Stimulated activated CD4-positive, alpha-beta T cell treated with anti-CD3 and anti-CD28 coated beads, TNF-alpha, amount 100 ng/mL, for 24 hours (primary cell): Measurements from ENCODE around the gene PSAPL1.

Source experiments
- DNase-seq, 3 experiments: peaks; one replicate each; pipeline ENCODE4 v3.0.0-alpha.2; 2020; ENCODE audit warnings: low read depth in 3 of 3

PSAPL1 gene

DNA sequence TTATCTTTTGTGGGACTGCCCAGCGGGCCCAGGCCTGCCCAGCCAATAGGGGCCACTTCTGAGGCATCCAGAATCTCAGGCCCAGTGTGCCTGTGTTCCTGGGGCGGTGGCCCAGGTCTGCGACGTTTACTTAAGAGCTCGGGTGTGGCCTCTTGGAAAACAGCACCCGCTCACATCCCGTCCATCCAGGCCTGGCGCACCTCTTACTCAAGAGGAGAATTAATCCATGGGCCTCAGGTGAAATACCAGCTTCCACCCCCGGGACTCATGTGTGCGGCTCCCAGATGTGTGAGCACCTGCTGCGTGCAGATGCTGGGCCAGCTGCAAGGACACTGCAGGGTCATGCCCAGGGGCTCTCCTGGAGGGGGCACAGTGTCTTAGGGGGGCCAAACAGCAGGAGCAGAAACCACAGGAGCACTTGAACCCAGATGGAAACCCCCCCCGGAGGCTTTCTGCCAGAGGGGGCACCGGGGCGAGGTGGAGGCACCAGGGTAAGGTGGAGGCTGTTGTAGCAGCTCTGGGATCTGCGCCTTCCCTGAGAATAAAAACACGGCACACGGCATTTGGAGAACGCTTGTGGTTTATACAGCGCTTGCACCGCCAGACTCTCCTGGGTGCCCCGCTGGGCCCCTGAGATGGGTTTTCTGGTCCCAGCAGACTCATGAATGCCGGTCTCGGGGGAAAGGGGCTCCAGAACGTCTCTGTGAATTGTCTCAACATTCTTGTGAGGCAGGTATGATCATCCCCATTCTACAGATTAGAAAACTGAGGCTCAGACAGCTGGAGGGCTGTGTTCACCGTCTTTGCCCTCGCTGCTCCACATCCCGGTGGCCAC, 2.8 kb downstream of the PSAPL1 start:
- DNase-seq, result no peak

DNA sequence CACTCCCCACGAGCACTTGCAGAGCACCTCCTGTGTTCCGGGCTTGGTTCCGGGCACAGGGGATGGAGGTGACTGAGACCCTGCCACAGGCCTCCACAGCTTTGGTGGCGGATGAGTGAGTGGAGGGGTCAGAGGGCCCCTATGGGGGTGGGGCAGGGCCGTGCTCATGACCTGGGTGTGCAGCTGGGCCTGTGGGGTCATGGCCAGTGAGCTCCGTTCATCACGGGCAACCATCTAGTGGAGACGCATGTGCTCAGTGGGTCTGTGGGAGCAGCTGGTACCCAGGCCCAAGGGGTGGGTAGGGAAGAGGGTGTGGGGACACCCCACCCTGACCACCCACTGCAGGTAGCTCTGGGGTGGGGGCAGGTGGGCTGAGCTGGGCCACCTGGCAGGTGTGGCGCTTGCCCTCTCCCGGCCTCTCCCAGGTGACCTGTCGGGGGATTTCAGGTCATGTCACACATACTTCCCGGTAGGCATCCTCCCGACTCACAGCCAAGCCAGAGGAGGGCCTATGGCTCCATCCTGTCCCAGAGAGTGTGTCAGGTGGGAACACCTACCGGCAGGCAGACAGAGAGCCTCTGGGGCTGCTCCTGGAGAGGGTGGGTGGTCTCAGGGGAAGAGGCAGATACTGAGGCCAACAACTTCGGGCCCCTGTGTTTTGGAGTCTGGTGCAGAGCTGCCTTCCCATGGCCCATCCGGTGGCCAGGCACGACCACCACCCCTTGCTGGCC, 3.6 kb downstream of the PSAPL1 start:
- DNase-seq, result no peak

DNA sequence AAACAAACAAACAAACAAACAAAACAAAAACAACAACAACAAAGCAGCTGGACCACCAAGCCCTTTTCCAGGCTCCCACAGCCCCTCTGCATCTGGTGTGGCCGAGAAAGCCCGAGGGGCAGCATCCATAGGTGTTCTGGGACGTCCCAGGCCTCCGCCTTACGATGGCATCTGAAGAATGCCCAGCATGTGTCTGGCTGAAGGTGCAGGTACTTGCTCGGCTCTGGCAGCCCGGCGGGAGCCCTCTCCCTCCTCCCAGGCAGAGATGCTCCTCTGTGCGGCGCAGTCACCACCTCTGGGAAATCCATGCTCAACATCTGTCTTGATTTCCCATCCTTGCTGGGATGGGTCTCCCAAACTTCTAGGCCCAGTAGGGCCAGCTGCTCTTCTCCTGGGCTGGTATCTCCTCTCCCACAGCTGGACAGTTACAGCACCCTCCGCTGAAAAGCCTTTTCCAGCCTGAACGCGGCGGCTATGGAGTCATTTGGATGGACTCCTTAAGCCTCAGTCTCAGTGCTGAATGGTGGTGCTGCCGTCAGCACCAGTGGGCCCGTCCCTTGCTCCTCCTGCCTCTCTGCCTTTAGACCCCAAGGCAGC, 4.3 kb downstream of the PSAPL1 start:
- DNase-seq, result no peak

DNA sequence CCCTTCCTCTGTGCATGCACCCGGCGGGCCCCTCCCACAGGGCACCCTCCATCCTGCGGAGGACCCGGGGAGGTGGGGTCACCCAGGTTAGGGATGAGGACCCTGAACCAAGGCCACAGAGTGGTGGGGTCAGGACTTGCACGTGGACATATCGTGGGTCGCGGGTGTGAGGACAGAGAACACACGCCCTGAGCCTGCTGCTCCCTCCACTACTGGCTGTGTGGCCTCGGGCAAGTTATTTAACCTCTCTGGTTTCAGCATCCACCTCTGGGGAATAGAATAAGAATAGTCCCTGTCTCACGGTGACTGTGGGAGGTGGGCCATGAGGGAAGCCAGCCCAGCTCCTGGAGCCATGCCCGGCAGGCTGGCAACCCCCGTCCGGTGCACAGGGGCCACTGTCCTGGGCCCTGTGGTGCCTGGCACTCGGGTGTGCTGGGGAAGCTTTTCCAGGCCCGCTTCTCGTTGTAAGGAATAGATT, 5.1 kb downstream of the PSAPL1 start:
- no peak for DNase-seq

DNA sequence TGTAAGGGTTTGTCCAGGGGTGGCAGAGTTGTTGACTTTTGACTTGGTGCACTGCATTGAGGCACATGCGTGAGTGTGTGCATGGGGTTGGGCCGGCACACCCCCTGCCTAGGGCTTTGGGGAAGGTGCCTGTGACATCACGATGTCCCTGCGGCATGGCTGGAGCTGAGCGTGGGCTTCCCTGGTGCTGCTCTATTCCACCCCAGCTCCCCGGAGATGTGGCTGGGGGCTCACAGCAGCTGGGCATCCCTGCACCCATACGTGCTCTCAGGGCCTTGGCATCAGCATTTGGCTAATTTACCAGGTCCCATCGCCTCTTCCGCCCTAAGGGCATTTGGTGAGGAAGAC, 5.7 kb downstream of the PSAPL1 start:
- no peak for DNase-seq

DNA sequence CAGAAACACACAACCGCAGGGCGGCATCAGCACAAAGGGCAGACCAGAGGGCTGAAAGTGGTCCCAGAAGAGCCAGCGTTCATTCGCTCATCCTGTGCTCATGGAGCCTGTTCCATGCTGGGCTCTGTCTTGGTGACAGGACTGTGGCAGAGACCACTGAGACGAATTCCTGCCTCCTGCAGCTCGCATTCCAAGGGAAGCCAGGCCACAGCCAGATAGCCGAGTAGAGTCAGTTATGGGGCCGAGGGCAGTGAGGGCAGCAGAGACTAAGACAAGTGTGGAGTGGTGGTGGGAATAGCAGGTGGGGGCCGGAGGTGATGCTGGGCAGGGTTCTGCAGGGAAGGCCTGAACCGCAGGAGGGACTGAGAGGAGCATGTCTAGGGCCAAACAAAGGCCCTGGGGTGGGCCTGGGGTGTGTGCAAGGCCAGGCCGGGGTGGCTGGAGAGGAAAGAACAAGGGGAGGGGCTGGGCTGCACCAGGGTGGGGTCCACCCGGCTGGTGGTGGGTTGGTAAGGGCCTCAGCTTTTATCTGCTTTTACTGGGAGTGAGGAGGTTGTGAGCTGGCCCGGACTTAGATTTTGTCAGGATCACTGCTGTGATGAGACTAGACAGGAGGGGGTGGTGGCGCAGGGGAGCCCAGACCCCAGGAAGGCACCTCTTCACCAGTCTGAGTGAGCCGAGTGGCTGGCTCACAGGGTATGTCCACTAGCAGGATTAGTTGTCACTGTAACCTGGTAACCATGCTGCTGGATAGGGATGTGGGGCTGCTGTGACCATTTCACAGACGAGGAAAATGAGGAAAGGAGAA, 6.3 kb downstream of the PSAPL1 start:
- no peak for DNase-seq

DNA sequence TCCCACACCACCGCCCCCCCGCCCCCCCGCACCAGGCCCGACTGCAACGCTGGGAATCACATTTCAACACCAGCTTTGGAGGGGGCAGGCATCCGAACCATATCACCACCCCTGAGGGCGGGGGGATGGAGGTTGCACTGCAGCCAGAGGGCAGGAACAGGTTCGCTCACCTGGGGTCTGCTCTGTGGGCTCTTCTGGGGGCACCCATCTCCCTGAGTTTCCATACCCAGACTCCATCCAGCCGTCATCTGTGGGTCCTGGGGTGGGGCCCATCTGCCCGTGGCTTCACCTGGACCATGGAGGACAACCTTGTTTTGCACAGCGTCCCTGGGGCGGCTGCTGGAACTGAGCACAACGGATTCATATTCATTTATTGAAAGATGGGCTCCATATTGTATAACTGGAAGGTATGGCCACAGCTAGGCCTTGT, 6.9 kb downstream of the PSAPL1 start:
- DNase-seq, result no peak

DNA sequence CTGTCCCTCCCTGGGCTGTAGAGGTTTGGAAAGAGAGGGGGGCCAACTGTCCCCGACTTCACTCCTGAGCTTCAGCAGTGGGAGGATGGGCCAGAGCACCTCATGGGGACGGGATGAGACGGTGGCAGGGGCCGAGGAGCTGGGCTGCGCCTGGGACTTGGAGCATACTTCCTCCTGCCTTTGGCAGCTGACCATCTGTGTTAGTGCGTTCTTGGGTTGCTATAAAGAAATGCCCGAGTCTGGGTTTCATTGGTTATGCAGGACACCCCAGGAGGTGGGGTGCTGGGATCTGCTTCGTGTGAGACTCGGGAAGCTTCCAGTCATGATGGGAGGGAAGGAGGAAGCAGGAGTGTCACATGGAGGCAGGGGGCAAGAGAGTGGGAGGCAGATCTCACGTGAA, 7.4 kb downstream of the PSAPL1 start:
- DNase-seq, result no peak

DNA sequence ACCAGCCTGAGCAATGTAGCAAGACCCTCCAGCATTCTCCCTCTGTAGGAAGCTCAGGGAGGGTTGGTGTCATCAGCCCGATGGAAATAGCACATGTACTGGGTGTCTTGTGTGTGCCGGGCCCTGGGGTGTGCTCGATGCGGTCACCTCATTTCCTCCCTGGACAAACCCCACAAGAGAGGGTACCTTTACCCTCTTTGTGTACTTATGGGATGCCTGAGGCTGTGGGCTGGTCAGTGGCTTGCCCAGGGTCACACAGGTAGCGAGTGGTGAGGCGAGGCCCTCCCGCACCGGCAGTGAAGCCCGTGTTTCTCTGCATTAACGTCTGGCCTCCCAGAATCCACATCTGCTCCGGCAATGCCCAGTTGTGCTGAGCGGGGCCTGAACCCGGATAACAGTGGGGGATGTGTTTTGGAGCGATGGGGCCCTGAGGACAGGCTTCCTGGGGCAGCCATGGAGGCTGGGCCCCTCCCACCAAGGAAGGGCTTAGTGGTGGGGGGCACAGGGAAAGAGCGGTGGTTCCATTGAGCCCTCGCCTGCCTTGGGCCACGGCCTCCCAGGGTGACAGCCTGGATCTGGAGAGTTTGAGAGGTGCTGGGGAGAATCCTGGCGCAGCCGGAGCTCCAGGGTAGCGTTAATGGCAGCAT, 8.1 kb downstream of the PSAPL1 start:
- no peak for DNase-seq

DNA sequence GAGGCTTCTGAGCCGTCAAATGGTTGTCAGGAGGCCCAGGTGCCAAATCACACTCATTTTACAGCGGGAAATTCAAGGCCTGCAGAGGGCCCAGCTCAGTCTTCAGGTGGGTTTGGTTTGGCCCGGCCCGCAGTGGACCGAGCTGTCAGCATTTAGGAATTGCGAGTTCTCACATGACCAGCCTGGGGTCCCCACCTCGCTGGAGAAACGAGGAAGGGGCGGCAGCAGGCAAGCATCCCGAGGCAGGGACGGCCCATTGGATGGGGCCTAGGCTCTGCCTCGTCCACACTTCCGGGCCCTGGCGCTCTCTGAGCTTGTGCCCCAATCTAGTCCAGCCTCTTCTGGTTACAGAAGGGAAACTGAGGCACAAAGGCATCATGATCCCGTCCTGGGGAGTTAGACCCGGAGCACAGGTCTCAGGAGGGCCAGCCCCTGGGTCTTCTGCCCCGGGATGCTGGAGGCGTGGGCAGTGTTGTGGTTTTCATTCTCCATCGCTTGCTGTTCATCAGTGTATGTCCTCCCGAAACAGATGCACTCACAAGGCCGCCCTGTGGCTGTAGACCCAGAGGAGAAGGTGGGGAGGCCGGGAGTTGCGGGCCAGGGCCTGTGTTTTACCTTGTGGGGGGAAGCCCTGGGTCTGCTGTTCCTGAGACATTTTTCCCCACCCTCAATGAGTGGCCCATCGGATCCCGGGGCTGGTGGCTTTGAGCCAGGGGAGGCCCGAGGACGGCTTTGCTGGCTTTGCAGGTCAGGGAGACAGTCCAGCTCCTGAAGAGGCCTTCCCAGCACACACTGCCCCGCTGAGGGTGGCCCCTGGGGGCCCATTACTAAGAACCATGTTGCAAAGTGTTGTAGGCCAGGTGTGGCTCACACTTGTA, 8.9 kb downstream of the PSAPL1 start:
- no peak for DNase-seq

DNA sequence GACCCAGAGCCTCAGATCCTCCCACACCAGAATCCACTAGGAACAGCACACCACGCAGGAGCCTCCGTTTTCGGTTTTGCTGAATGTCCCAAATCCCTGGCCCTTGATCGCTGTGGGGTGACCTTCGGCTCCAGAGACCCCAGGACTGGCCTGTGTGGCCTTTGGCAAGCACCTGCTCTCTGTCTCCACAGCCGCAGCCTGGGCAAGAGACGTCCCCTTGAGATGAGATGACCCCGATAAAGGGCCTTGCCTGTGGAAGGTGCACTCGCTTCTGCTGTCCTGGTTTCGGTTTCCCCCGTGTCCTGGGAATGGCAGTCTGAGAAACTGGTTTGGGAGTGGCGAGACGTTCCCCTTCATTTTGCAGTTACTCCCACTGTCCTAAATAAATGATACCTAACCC, 9.6 kb downstream of the PSAPL1 start:
- no peak for DNase-seq

DNA sequence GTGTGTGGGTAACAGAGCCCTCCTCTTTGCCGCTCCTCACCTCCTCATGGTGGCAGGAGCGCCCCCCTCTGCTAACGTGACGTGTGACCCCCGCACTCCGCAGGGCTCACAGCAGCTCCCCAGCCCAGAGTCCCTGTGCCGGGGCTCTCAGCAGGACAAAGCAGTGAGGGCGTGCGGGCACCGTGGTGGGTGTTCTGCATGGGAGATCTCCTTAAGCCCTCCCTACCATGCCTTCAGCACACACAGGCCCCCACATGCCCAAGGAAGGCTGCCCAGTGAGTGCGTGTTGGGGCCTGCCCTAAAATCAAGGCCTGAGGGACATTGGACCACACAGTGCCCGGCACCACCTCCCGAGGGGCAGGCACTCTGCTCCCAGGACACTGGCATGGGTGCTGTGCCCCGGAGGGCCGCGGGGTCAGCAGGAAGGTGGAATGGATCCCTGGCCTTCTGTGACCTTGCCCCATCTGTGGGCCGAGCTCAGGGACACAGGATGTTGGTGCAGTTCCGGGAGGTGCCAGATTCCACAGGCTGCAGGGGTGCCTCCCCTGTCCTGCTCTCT, 10.1 kb downstream of the PSAPL1 start:
- DNase-seq, result no peak

DNA sequence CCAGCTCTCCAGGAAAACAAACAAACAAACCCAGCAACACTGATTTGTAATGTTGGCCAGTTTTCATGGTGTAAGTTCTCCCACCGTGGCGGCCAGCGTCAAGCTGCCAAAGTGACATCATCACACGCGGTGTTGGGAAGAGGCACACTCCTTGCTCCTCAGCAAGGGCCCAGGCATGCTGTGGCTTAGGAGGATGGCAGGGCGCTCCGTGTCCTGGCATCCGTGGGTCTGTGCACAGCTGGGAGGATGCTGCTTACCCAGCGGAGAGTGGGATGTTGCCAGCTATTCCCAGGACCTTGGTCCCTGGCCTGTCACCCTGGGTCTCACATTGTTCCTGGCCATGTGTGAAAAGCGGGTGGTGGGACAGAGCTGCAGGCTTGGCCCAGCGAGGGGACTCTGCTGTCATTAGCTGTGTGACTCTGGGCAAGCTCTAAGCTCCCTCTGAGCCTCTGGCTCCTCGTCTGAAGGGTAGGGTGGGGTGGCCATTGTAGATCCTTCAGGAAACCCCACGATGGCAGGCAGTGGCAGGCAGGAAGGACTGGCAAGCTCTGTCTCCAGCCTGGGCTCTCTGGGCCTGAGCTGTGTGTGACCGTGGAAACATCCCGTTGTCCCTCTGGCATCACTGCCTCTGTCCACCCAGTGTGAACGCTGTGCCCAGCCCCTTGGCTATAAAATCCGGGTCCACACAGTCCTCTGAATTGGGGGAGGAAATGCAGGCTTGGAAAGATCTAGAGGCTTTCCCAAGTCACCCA, 10.8 kb downstream of the PSAPL1 start:
- no peak for DNase-seq

DNA sequence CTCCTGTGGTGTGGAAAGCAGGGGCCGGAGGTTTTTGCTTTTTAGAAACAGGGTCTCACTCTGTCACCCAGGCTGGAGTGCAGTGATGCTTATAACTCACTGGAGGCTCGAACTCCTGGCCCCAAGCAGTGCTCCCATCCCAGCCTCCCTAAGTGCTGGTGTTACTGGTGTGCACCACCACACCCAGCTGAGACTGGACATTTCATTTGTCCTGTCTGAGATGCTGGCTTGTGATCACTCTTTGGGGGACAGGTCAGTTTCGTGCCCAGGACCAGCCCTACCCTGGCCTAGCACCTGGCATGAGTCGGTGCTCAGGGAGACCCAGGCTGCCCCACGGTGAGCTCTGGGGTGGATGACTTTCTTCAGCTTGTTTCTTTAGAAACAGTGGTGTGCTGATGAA, 11.3 kb downstream of the PSAPL1 start:
- DNase-seq, result no peak

DNA sequence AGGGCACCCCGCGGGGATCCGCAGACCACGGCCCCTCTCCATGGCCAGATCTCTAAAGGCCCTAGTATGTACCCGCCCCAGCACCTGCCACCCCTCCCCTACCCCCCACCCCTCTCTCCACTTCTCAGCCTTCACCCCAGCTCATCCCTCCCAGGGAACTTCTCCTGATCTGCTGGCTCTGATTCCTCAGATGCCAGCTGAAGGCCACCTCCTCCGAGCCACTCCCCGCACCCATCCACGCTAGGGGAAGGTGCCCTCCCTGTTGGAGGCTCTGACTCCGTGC, 11.9 kb downstream of the PSAPL1 start:
- DNase-seq, result no peak

DNA sequence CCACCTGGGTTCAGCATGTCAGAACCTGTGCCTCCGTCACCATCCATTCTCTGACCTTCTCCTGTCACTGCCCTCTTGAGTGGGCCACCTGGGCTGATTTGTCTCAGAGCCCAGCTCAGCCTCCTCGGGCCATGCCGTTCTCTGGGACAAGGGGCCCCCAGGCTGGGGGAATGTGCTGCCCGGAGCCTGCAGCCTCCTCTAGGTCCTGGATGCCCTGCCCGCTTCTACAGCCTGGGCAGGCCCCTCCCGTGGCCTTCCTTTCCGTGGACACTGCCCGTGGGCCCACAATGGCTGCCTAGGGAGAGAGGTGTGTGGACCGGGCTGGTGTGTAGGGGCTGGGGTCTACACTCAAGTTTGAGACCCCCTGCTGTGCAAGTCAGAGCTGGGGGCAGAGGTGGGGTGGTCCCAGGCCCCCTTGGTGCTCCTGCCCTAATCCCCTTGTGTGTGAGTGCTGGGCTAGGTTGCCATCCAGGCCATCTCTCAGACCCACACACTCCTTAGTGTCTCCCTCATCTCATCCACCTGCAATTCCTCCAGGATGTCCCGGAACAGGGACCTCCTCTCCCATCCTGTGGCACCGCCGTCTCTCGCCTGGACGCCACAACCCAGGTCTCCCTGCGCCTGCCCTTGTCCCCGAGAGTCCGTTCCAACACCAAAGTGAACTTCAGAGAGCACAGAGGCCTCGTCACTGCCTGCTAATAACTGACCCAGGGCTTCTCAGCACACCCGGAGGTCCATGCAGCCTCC, 12.4 kb downstream of the PSAPL1 start:
- no peak for DNase-seq

DNA sequence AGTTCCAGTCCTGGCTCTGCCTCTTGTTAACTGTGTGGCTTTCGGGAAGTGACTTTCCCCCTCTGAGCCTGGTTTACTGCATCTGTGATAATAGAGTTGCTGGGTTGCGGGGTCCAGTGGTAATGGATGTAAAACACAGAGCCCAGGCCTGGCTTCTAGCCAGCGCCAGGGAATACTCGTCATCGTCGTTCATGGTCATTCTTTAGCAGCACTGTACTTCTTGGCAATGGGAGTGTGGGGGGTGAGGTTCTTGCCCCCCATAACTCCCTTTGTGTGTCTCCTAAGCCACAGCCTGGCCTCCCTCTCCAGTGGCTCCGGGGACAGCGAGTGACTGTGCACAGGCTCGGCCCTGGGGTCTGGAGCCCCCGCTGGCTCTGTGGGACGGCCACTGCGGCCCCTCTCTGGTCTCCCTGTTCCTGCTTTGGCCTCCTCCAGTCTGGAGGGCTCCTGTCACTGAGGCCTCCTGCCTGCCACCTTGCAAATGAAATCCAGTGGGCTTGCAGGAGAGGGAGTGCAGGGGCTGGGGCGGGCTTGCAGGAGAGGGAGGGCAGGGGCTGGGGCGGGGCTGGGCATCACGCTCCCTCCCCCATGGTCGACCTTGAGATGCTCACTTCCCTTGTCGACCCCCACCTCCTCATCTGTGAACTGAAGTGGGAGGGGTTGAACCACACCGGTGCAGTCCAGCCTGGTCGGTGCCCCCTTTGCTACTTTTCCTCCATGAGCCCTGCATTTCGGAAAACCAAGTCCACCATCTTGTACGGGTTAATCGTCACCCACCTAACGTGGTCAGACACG, 13.2 kb downstream of the PSAPL1 start:
- DNase-seq, result no peak

DNA sequence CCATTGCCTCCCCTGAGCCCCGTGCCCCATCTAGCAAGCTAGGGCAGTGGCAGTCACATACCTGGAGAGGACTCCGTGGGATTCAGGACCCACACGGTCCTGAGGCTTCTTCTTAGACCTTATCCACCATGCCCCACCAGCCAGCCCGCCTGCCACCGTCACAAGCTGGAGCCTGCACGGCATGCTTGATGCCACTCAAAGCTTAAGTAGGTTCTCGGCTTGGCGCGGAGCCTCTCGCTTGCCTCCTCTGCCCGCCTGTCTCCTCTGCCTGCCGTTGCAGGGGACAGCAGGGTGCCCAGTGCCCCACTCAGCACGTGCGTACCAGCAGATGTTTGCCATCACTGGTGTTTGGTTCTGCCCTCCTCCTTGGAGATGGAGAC, 14.1 kb downstream of the PSAPL1 start:
- no peak for DNase-seq
